CD4-positive, CD25-positive, alpha-beta regulatory T cell (primary cell): ENCODE measurements around the gene WT1. TPM values are rescaled to one million over a fixed set of nuclear protein-coding genes. Genes with fewer than 3 reads are reported as not detected.
"Not testable (repeated sequence)": the region's sequence is repeated elsewhere in the genome, so short reads cannot be mapped to it uniquely, and the experiment has no call there.

Experiments used
- ATAC-seq, 2 donors: fragments of 150-1000 bp; cut with Tn5 transposase; one replicate each; pipeline ENCODE4 v1.10.0; 2021; ENCODE audit warnings: low read depth in 2 of 2, moderate number of reproducible peaks in 2 of 2, moderate library complexity in 1 of 2
- DNase-seq, 3 donors: peaks; one replicate each; pipeline versions ENCODE4 v3.0.0 to v3.0.0-alpha.2; 2012 to 2022; ENCODE audit warnings: mixed read lengths in 1 of 3
- H3K27ac ChIP-seq: one replicate; pipeline ENCODE4 v1.7.0; 2013; ENCODE audit warnings: mild to moderate bottlenecking, low read length; ENCODE audit not compliant: insufficient read depth, poor library complexity, severe bottlenecking
- H3K27me3 ChIP-seq: one replicate; pipeline ENCODE4 v1.7.0; 2013; ENCODE audit warnings: low read length; ENCODE audit not compliant: control insufficient read depth, insufficient read depth
- H3K36me3 ChIP-seq: one replicate; pipeline ENCODE4 v1.7.0; 2013; ENCODE audit warnings: mild to moderate bottlenecking, low read length, moderate library complexity; ENCODE audit not compliant: control insufficient read depth, insufficient read depth
- H3K4me1 ChIP-seq: 2 replicates; pipeline ENCODE4 v1.7.0; 2013; ENCODE audit warnings: mild to moderate bottlenecking, low read length; ENCODE audit not compliant: insufficient read depth, control insufficient read depth, poor library complexity, severe bottlenecking
- H3K4me3 ChIP-seq: one replicate; pipeline ENCODE4 v1.7.0; 2013; ENCODE audit warnings: low read depth, mild to moderate bottlenecking, low read length, moderate library complexity
- H3K9me3 ChIP-seq, 2 experiments: 1 replicate in 1 of 2; 2 replicates in 1 of 2; pipeline ENCODE4 v1.7.0; 2013; ENCODE audit warnings: low read length in 2 of 2, mild to moderate bottlenecking in 1 of 2, moderate library complexity in 1 of 2; ENCODE audit not compliant: control insufficient read depth in 2 of 2
- H3K27ac Mint-ChIP-seq, 3 donors: one replicate each; pipeline ENCODE4 v1.8.0; 2020 to 2022; ENCODE audit warnings: mild to moderate bottlenecking in 3 of 3, mixed read lengths in 3 of 3, moderate library complexity in 2 of 3
- H3K27me3 Mint-ChIP-seq: one replicate; pipeline ENCODE4 v1.8.0; 2022; ENCODE audit warnings: mild to moderate bottlenecking, mixed read lengths
- H3K36me3 Mint-ChIP-seq: one replicate; pipeline ENCODE4 v1.8.0; 2020; ENCODE audit warnings: mixed read lengths
- H3K4me1 Mint-ChIP-seq, 4 donors: one replicate each; pipeline ENCODE4 v1.8.0; 2020 to 2022; ENCODE audit warnings: mixed read lengths in 4 of 4, mild to moderate bottlenecking in 1 of 4
- H3K4me3 Mint-ChIP-seq, 4 donors: one replicate each; pipeline ENCODE4 v1.8.0; 2020 to 2022; ENCODE audit warnings: mild to moderate bottlenecking in 4 of 4, mixed read lengths in 4 of 4, moderate library complexity in 3 of 4
- H3K9me3 Mint-ChIP-seq, 7 donors: one replicate each; pipeline ENCODE4 v1.8.0; 2020 to 2022; ENCODE audit warnings: mixed read lengths in 7 of 7, mild to moderate bottlenecking in 3 of 7, moderate library complexity in 2 of 7
- polyA plus RNA-seq, 4 donors: library from polyadenylated mRNA; unstranded; fragments of 300-500 nt; fragmentation: Illumina TruSeq; gene quantifications; one replicate each; pipeline ENCODE4 v1.2.3, GENCODE V29; 2021
- total RNA-seq: library from RNA; stranded (reverse); gene quantifications from one replicate; pipeline ENCODE4 v1.2.3, GENCODE V29; 2022

Gene WT1
- total and polyA plus RNA-seq, 5 donors from 2014 or later = not detected

- Mint-ChIP-seq H3K27ac (no peak overlapping the region), H3K27me3 (peaks cover 16% of the 10 kb centered on the region), H3K4me1 (no peaks in the 10 kb centered on the region), H3K4me3 (no peak overlapping the region), H3K9me3 (peaks cover 0 to 2% (median 0%) of the 10 kb centered on the region in 7 donors), H3K36me3 (no peaks in the 10 kb centered on the region)
- Histone ChIP-seq H3K27me3 (peaks cover 6% of the 10 kb centered on the region), H3K4me1 (no peaks in the 10 kb centered on the region), H3K9me3 (no peaks in the 10 kb centered on the region), H3K36me3 (no peaks in the 10 kb centered on the region), H3K4me3 (no peak overlapping the region), H3K27ac (no peak overlapping the region)
- DNase-seq (no peak), ATAC-seq (no peak)
These were observed 54.2 kb downstream of the WT1 start for GRCh38 chr11:32381179-32381578.

- Histone ChIP-seq H3K4me1 (no peaks in the 10 kb centered on the region), H3K27me3 (peaks cover 4% of the 10 kb centered on the region), H3K27ac (no peak overlapping the region), H3K9me3 (no peaks in the 10 kb centered on the region), H3K36me3 (no peaks in the 10 kb centered on the region), H3K4me3 (no peak overlapping the region)
- Mint-ChIP-seq H3K36me3 (no peaks in the 10 kb centered on the region), H3K27me3 (peaks cover 16% of the 10 kb centered on the region), H3K4me3 (no peak overlapping the region), H3K4me1 (no peaks in the 10 kb centered on the region), H3K27ac (no peak overlapping the region), H3K9me3 (peaks cover 0 to 2% (median 0%) of the 10 kb centered on the region in 7 donors)
- DNase-seq = no peak
- ATAC-seq = no peak
These were observed 55.6 kb downstream of the WT1 start for GRCh38 chr11:32379719-32380118.

- Histone ChIP-seq H3K27ac (no peak overlapping the region), H3K4me1 (no peaks in the 10 kb centered on the region), H3K27me3 (no peaks in the 10 kb centered on the region), H3K4me3 (no peak overlapping the region), H3K9me3 (no peaks in the 10 kb centered on the region), H3K36me3 (no peaks in the 10 kb centered on the region)
- Mint-ChIP-seq H3K9me3 (no peaks in the 10 kb centered on the region), H3K4me3 (no peak overlapping the region), H3K4me1 (no peaks in the 10 kb centered on the region), H3K27ac (no peak overlapping the region), H3K27me3 (peaks cover 10% of the 10 kb centered on the region), H3K36me3 (no peaks in the 10 kb centered on the region)
- no peak for DNase-seq
- no peak for ATAC-seq
These were observed 59.5 kb downstream of the WT1 start for GRCh38 chr11:32375826-32376225.

- no peak overlapping the region for H3K27ac Mint-ChIP-seq
- no peak overlapping the region for H3K4me3 Mint-ChIP-seq
- ATAC-seq = no peak
- Histone ChIP-seq H3K36me3 (no peaks in the 10 kb centered on the region), H3K4me3 (no peak overlapping the region), H3K27me3 (no peaks in the 10 kb centered on the region), H3K4me1 (no peaks in the 10 kb centered on the region), H3K9me3 (no peaks in the 10 kb centered on the region), H3K27ac (no peak overlapping the region)
- H3K27me3 Mint-ChIP-seq = peaks cover 5% of the 10 kb centered on the region
- no peaks in the 10 kb centered on the region for H3K4me1 Mint-ChIP-seq
- H3K9me3 Mint-ChIP-seq = peaks cover 0 to 8% (median 0%) of the 10 kb centered on the region in 7 donors
- peak in 1 of 3 donors; percentile 51 for DNase-seq
- no peaks in the 10 kb centered on the region for H3K36me3 Mint-ChIP-seq
These were observed 61.1 kb downstream of the WT1 start for GRCh38 chr11:32374261-32374711.

- H3K27me3 ChIP-seq, H3K4me3 ChIP-seq, H3K4me1 ChIP-seq, H3K4me3 Mint-ChIP-seq, H3K36me3 ChIP-seq, ATAC-seq, H3K27ac ChIP-seq, DNase-seq, H3K36me3 Mint-ChIP-seq, H3K27me3 Mint-ChIP-seq, H3K4me1 Mint-ChIP-seq, H3K9me3 ChIP-seq: not testable (repeated sequence)
- peak overlapping the region in 1 of 3 donors; percentile 2 for H3K27ac Mint-ChIP-seq
- peaks cover 0 to 11% (median 3%) of the 10 kb centered on the region in 7 donors for H3K9me3 Mint-ChIP-seq
These were observed 65.4 kb downstream of the WT1 start for GRCh38 chr11:32369987-32370386.

- no peak overlapping the region for H3K4me3 ChIP-seq
- no peaks in the 10 kb centered on the region for H3K4me1 ChIP-seq
- no peak overlapping the region for H3K27ac ChIP-seq
- DNase-seq (no peak), ATAC-seq (no peak)
- no peaks in the 10 kb centered on the region for H3K4me1 Mint-ChIP-seq
- no peak overlapping the region for H3K27ac Mint-ChIP-seq
- peaks cover under 1% of the 10 kb centered on the region for H3K27me3 ChIP-seq
- H3K36me3 ChIP-seq = no peaks in the 10 kb centered on the region
- H3K9me3 ChIP-seq = no peaks in the 10 kb centered on the region
- peaks cover 8% of the 10 kb centered on the region for H3K27me3 Mint-ChIP-seq
- no peak overlapping the region for H3K4me3 Mint-ChIP-seq
- H3K9me3 Mint-ChIP-seq = peaks cover 0 to 14% (median 3%) of the 10 kb centered on the region in 7 donors
- no peaks in the 10 kb centered on the region for H3K36me3 Mint-ChIP-seq
These were observed 68.7 kb downstream of the WT1 start for GRCh38 chr11:32366666-32367065.

DNA sequence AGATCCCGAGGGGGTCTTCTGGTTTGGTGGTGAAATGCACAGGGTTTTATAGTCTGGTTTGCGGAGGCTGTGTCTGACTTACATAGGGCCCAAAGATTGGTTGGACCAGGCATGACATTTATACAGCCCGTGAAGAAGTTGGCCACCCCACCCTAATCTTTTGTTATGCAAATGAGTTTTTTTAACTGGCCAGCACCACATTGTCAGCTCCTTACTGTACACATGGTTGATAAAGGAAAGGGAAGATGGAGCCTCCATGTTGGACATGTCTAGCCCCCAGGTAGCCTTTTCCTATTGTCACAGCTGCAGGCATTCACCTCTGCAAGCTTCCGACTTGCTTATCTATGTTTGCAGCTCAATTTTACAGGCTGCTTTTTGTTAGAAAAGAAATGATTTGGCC lies 70.1 kb downstream of the WT1 start:
- Mint-ChIP-seq H3K27me3 (peaks cover 8% of the 10 kb centered on the region), H3K27ac (no peak overlapping the region), H3K36me3 (no peaks in the 10 kb centered on the region), H3K4me3 (no peak overlapping the region), H3K4me1 (no peaks in the 10 kb centered on the region), H3K9me3 (peaks cover 0 to 14% (median 3%) of the 10 kb centered on the region in 7 donors)
- no peaks in the 10 kb centered on the region for H3K4me1 ChIP-seq
- no peak for DNase-seq
- H3K36me3 ChIP-seq = no peaks in the 10 kb centered on the region
- no peaks in the 10 kb centered on the region for H3K9me3 ChIP-seq
- no peak overlapping the region for H3K27ac ChIP-seq
- H3K4me3 ChIP-seq = no peak overlapping the region
- ATAC-seq = no peak
- H3K27me3 ChIP-seq = peaks cover 2% of the 10 kb centered on the region

- Mint-ChIP-seq H3K9me3 (peaks cover 0 to 3% (median 0%) of the 10 kb centered on the region in 7 donors), H3K36me3 (no peaks in the 10 kb centered on the region), H3K27me3 (peaks cover 13% of the 10 kb centered on the region), H3K4me1 (no peaks in the 10 kb centered on the region), H3K27ac (no peak overlapping the region), H3K4me3 (no peak overlapping the region)
- H3K4me3 ChIP-seq = no peak overlapping the region
- DNase-seq (no peak), ATAC-seq (no peak)
- H3K9me3 ChIP-seq = no peaks in the 10 kb centered on the region
- H3K4me1 ChIP-seq = no peaks in the 10 kb centered on the region
- H3K36me3 ChIP-seq = no peaks in the 10 kb centered on the region
- H3K27ac ChIP-seq = no peak overlapping the region
- H3K27me3 ChIP-seq = peaks cover 5% of the 10 kb centered on the region
These were observed 76.6 kb downstream of the WT1 start for GRCh38 chr11:32358729-32359128.
